ENCODE data around the gene PRX.
"Not testable (repeated sequence)": the region's sequence is repeated elsewhere in the genome, so short reads cannot be mapped to it uniquely, and the experiment has no call there.

The PRX gene

GRCh38 chr19:40413291-40413845 is at the start of gene PRX:
TSS of gene PRX (minus strand) at chr19:40413378. CDS start at chr19:40407932, 5,446 bp downstream.
- DNase-seq (ENCODE audit: low read depth in 3 of 3, low spot score in 1 of 3) = no peak

- no peak for DNase-seq (ENCODE audit: low read depth in 3 of 3, low spot score in 1 of 3)
Observed at GRCh38 chr19:40461669-40462221, 48.6 kb upstream of the PRX start.

DNA sequence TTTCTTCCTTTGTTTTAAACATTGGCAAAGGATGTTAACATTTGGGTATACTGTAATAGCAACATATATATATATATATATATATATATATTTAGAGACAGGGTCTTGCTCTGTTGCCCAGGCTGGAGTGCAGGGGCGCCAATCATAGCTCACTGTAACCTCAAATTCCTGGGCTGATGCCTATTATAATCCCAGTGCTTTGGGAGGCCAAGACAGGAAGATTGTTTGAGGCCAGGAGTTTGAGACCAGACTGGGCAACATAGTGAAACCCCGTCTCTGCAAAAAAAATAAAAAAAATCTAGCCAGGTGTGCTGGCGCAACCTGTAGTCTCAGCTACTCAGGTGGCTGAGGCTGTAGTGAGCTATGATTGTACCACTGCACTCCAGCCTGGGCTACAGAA is 47.0 kb upstream of the PRX start:
- DNase-seq (ENCODE audit: low read depth in 3 of 3, low spot score in 1 of 3) = no peak

DNA sequence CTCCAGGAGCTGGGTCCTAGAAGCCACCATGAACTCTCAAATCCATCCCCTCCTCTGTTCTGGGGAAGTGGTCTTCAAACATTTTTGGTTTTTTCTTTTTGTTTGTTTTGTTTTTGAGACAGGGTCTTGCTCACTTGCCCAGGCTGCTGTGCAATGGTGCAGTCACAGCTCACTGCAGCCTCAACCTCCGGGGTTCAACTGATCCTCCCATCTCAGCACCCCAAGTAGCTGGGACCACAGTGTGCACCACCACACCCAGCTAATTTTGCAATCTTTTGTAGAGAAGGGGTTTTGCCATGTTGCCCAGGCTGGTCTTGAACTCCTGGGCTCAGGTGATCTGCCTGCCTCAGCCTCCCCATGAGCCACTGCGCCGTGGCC is 45.4 kb upstream of the PRX start:
- no peak for DNase-seq (ENCODE audit: low read depth in 3 of 3, low spot score in 1 of 3)

DNA sequence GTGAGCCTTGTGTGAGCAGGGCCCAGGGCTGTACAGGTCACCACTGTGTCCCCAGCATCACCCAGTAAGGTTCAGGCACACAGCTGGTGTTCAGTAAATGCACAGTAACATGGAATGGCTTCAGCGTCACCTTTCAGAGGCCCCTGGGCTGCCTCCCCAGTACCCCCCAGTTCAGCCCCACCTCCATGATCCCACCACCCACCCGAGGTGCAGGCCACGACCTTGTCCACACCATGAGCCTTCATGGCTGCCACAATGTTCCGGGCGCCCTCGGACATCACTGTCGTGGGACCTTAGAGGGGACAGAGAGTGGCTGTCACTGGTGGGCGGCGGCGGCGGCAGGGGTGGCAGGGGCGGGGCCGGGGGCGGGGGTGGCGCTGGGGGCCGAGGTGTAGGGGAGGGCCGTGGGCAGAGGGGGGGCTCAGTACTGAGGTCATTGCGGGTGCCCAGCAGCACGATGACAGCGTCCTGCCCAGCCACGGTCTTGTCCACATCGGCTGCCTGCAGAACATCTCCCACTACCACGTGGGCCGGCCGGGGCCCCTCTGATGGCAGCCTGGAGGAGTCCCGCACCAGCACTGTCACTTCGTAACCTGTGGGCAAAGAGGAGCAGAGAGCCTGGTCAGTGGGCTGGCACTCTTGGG is 44.9 kb upstream of the PRX start:
- DNase-seq (ENCODE audit: low read depth in 3 of 3, low spot score in 1 of 3) = no peak

DNA sequence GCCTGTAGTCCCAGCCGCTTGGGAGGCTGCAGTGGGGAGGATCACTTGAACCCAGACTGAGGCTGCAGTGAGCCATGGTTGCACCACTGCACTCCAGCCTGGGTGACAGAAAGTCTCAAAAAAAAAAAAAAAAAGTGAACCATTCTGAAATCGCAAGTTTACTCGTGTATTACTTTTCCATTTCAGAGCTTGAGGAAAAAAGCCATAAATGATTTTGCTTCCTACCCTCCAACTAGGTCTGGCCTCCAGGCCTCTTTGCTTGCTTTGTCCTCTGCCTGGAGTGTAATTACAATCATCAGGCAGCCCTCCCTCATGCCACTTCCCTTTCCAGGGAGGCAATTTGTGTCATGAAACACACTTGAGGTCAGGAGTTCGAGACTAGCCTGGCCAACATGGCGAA is 43.9 kb upstream of the PRX start:
- DNase-seq (ENCODE audit: low read depth in 3 of 3, low spot score in 1 of 3) = no peak

DNA sequence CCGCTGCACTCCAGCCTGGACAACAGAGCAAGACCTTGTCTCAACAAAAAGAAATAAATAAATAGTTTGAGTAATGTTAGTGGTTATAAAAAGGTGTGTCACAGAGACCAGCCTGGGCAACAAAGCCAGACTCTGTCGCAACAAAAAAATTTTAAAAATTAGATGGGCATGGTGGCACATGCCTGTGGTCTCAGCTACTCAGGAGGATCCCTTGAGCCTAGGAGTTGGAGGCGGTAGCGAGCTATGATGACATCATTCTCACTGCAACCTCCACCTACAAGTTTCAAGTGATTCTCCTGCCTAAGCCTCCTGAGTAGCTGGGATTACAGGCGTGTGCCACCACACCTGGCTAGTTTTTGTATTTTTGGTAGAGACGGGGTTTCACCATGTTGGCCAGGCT is 40.8 kb upstream of the PRX start:
- not testable (repeated sequence) for DNase-seq (ENCODE audit: low read depth in 3 of 3, low spot score in 1 of 3)

GRCh38 chr19:40453151-40453735 is 40.1 kb upstream of the PRX start:
- DNase-seq (ENCODE audit: low read depth in 3 of 3, low spot score in 1 of 3) = no peak

DNA sequence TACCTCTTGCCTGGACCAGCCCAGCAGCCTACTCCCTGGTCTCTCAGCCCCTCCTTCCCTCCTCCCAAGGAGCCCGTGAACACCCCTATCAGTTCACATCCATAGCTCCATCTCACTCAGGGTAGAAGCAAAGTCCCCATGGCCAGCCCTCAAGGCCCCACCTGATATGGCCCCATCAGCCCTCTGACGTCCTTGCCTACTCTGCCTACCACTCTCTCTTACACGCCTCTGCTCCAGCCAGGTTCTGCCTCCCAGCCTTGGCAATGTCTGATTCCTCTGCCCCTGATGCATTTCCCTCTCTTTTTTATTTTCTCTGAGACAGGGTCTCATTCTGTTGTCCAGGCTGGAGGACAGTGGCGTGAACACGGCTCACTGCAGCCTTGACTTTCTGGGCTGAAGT is 38.8 kb upstream of the PRX start:
- DNase-seq (ENCODE audit: low read depth in 3 of 3, low spot score in 1 of 3) = no peak

GRCh38 chr19:40450664-40451063 is 37.5 kb upstream of the PRX start:
- DNase-seq (ENCODE audit: low read depth in 3 of 3, low spot score in 1 of 3) = no peak

GRCh38 chr19:40449506-40449905 is 36.3 kb upstream of the PRX start:
- DNase-seq (ENCODE audit: low read depth in 3 of 3, low spot score in 1 of 3) = no peak

- no peak for DNase-seq (ENCODE audit: low read depth in 3 of 3, low spot score in 1 of 3)
Observed at GRCh38 chr19:40446263-40446784, 33.1 kb upstream of the PRX start.

- DNase-seq (ENCODE audit: low read depth in 3 of 3, low spot score in 1 of 3) = no peak
Observed at GRCh38 chr19:40445780-40446262, 32.6 kb upstream of the PRX start.

GRCh38 chr19:40444825-40445312 is 31.7 kb upstream of the PRX start:
- DNase-seq (ENCODE audit: low read depth in 3 of 3, low spot score in 1 of 3) = no peak

- DNase-seq (ENCODE audit: low read depth in 3 of 3, low spot score in 1 of 3) = peak; percentile 89 to 93 (median 92)
Observed at GRCh38 chr19:40444000-40444824, 31.0 kb upstream of the PRX start, which contains the start of gene SERTAD3. TSS of gene SERTAD3 (minus strand) at chr19:40444335. CDS start at chr19:40442080, 2,255 bp downstream.

GRCh38 chr19:40443131-40443999 is 30.2 kb upstream of the PRX start:
- DNase-seq (ENCODE audit: low read depth in 3 of 3, low spot score in 1 of 3) = peak; percentile 96 to 99 (median 97)

GRCh38 chr19:40442328-40443130 is 29.4 kb upstream of the PRX start:
- no peak for DNase-seq (ENCODE audit: low read depth in 3 of 3, low spot score in 1 of 3)

- no peak for DNase-seq (ENCODE audit: low read depth in 3 of 3, low spot score in 1 of 3)
Observed at GRCh38 chr19:40441719-40442253, 28.6 kb upstream of the PRX start.

DNA sequence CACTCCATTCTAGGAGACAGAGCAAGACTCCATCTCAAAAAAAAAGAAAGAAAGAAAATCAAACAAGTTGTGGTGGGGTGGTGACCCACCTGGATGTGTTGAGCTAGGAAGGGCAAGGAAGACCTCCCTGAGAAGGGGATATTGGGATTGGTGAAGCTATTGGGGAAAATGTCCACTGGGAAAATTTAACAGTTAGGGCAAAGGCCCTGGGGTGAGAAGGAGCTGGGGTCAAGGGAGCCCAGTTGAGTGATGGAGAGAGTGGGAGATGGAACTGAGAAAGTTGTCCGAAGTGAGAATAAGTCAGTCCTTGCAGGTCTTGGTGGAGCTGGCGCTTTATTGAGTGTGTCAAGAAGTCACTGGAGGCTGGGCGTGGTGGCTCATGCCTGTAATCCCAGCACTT is 25.1 kb upstream of the PRX start:
- DNase-seq (ENCODE audit: low read depth in 3 of 3, low spot score in 1 of 3) = no peak
